K562 (cell line): ENCODE results near the gene TBX3. TPM values are rescaled to one million over a fixed set of nuclear protein-coding genes. Genes with fewer than 3 reads are reported as not detected.

Experiments
- ATAC-seq: fragments of 200-7000 bp; cut with Tn5 transposase; 3 replicates; pipeline ENCODE4 v1.9.1; 2020; ENCODE audit warnings: moderate library complexity
- BruUV-seq: library from RNA; stranded (reverse); fragments of 400-500 nt; replicated peaks from 2 replicates; lab custom pipeline; 2021; lab: Mats Ljungman, UMichigan
- CTCF ChIA-PET: fragments of 300-600 bp; formaldehyde crosslinking; extraction: SDS; loops from one replicate; lab custom pipeline; 2021; ENCODE audit warnings: low intra/inter-chr PET ratio; lab: Yijun Ruan, JAX
- POLR2A ChIA-PET: fragments of 300-600, 350-650 bp; sonication (Branson Sonifier 250); formaldehyde crosslinking; extraction: SDS; loops from one replicate; lab custom pipeline; 2021; ENCODE audit warnings: antibody characterized with exemption, inconsistent platforms; lab: Yijun Ruan, JAX
- DNase-seq, 4 experiments: peaks; one replicate each; pipeline versions ENCODE4 v3.0.0 to v3.0.0-alpha.2; 2011 to 2018; ENCODE audit warnings: low spot score in 3 of 4, mixed read lengths in 3 of 4; ENCODE audit errors: extremely low read depth in 1 of 4
- FAIRE-seq: peaks from 2 replicates; lab custom pipeline; 2011; peaks lifted over from hg19 to GRCh38; lab: Jason Lieb, UNC
- H2AFZ ChIP-seq: 2 replicates; pipeline ENCODE4 v1.6.0; 2011; ENCODE audit warnings: low read depth, low read length, control low read depth, inconsistent platforms
- H3K27ac ChIP-seq: fragments of 200-600 bp; 3 replicates; pipeline ENCODE4 v1.8.0; 2011; ENCODE audit warnings: low read depth, mild to moderate bottlenecking, control low read depth, inconsistent platforms, low read length, moderate library complexity, mixed read lengths; ENCODE audit errors: extremely low read depth
- H3K27me3 ChIP-seq, 2 experiments: fragments of 300-600 bp in 1 of 2; 2 replicates in 1 of 2; 3 replicates in 1 of 2; pipeline versions ENCODE4 v1.6.0 to v1.8.0; 2011; ENCODE audit warnings: inconsistent platforms in 2 of 2, low read length in 2 of 2, mild to moderate bottlenecking in 1 of 2, mixed read lengths in 1 of 2, moderate library complexity in 1 of 2; ENCODE audit not compliant: control insufficient read depth in 2 of 2, insufficient read depth in 2 of 2
- H3K36me3 ChIP-seq: fragments of 300-600 bp; 3 replicates; pipeline ENCODE4 v1.8.0; 2011; ENCODE audit warnings: mild to moderate bottlenecking, low read length, inconsistent platforms; ENCODE audit not compliant: control insufficient read depth, insufficient read depth
- H3K4me1 ChIP-seq, 2 experiments: fragments of 200-600 bp in 1 of 2; replicated peaks in 1 of 2; 2 replicates in 1 of 2; 3 replicates in 1 of 2; pipeline versions ENCODE4 v1.5.1 to v1.8.0; 2011; ENCODE audit warnings: inconsistent platforms in 2 of 2, low read length in 2 of 2, mild to moderate bottlenecking in 1 of 2, mixed read lengths in 1 of 2, moderate library complexity in 1 of 2; ENCODE audit not compliant: control insufficient read depth in 2 of 2, insufficient read depth in 2 of 2
- H3K4me2 ChIP-seq: 2 replicates; pipeline ENCODE4 v1.6.1; 2011; ENCODE audit warnings: low read length, control low read depth, inconsistent platforms, mixed read lengths; ENCODE audit not compliant: insufficient read depth
- H3K4me3 ChIP-seq: fragments of 200-600 bp; sonication (generic), shearing (Covaris generic); 2 replicates; pipeline ENCODE4 v1.5.1; 2016; ENCODE audit warnings: control low read depth, inconsistent platforms
- H3K79me2 ChIP-seq: fragments of 200-600 bp; 3 replicates; pipeline ENCODE4 v1.8.0; 2011; ENCODE audit warnings: low read length, inconsistent platforms; ENCODE audit not compliant: control insufficient read depth, insufficient read depth
- H3K9ac ChIP-seq, 2 experiments: 2 replicates each; pipeline versions ENCODE4 v1.6.0 to v1.6.1; 2011; ENCODE audit warnings: low read depth in 2 of 2, low read length in 2 of 2, control low read depth in 1 of 2, inconsistent platforms in 1 of 2, mild to moderate bottlenecking in 1 of 2, mixed read lengths in 1 of 2; ENCODE audit not compliant: insufficient read depth in 1 of 2
- H3K9me1 ChIP-seq: one replicate; pipeline ENCODE4 v1.6.0; 2011; ENCODE audit warnings: inconsistent platforms, mild to moderate bottlenecking, low read length, moderate library complexity; ENCODE audit not compliant: control insufficient read depth, insufficient read depth
- H3K9me3 ChIP-seq: replicated peaks from 2 replicates; pipeline ENCODE4 v1.5.1; 2011; ENCODE audit warnings: low read depth, low read length, inconsistent platforms; ENCODE audit not compliant: control insufficient read depth, insufficient read depth
- H4K20me1 ChIP-seq: replicated peaks from 2 replicates; pipeline ENCODE4 v1.6.1; 2011; ENCODE audit warnings: low read length, inconsistent platforms, mixed read lengths; ENCODE audit not compliant: control insufficient read depth, insufficient read depth
- ATF7 ChIP-seq: fragments of 450-650 bp; IDR thresholded peaks from 2 replicates; pipeline ENCODE4 v1.7.1; 2014; ENCODE audit warnings: mild to moderate bottlenecking, moderate library complexity
- COPS2 ChIP-seq: fragments of 450-650 bp; conservative IDR thresholded peaks from 2 replicates; pipeline ENCODE4 v1.6.1; 2016; ENCODE audit warnings: mild to moderate bottlenecking, moderate library complexity
- FOXK2 ChIP-seq, 2 experiments: fragments of 450-650 bp; IDR thresholded peaks in 1 of 2; conservative IDR thresholded peaks in 1 of 2; 2 replicates each; pipeline ENCODE4 v1.6.1; 2016; ENCODE audit warnings: low read depth in 2 of 2, mild to moderate bottlenecking in 1 of 2
- FUS ChIP-seq: fragments of 200-400 bp; formaldehyde crosslinking; optimal IDR thresholded peaks from 2 replicates; pipeline ENCODE3; 2017; ENCODE audit warnings: low read depth, low read length
- GTF2A2 ChIP-seq: IDR thresholded peaks from 2 replicates; pipeline ENCODE4 v1.6.1; 2016; ENCODE audit warnings: mild to moderate bottlenecking, missing genetic modification characterization, missing compliant biosample characterization
- KDM2B ChIP-seq: fragments of 250-450 bp; sonication (Bioruptor Pico); IDR thresholded peaks from 2 replicates; pipeline ENCODE4 v1.8.0; 2021; ENCODE audit warnings: mild to moderate bottlenecking, moderate library complexity
- MXI1 ChIP-seq: IDR thresholded peaks from 2 replicates; pipeline ENCODE4 v1.6.1; 2011; ENCODE audit warnings: low read depth, mild to moderate bottlenecking, improper control_type of control experiment, low read length
- SIN3A ChIP-seq, 2 experiments: fragments of 150-350 bp in 1 of 2; IDR thresholded peaks; 2 replicates each; pipeline ENCODE4 v1.6.1; 2011 to 2016; ENCODE audit warnings: borderline replicate concordance in 2 of 2, low read depth in 2 of 2, low read length in 2 of 2, mild to moderate bottlenecking in 2 of 2, moderate library complexity in 2 of 2; ENCODE audit not compliant: control insufficient read depth in 1 of 2
- SMARCC2 ChIP-seq: fragments of 450-650 bp; IDR thresholded peaks from 2 replicates; pipeline ENCODE4 v1.6.1; 2017; ENCODE audit warnings: antibody characterized with exemption, moderate library complexity, mild to moderate bottlenecking, low read depth
- SRF ChIP-seq, 2 experiments: fragments of 250-450, 450-650 bp in 1 of 2; sonication (Bioruptor Pico) in 1 of 2; sonication (generic) in 1 of 2; formaldehyde crosslinking; IDR thresholded peaks; 2 replicates each; pipeline versions ENCODE4 v1.5.0 to v1.5.1; 2020 to 2022; ENCODE audit warnings: mild to moderate bottlenecking in 1 of 2, missing genetic modification reagents in 1 of 2
- ZNF146 ChIP-seq: IDR thresholded peaks from one replicate; pipeline ENCODE4 v1.6.1; 2018; ENCODE audit warnings: missing compliant biosample characterization; ENCODE audit not compliant: unreplicated experiment
- ZNF79 ChIP-seq: fragments of 250-450 bp; sonication (Bioruptor Pico); IDR thresholded peaks from 2 replicates; pipeline ENCODE4 v1.4.0; 2020; ENCODE audit warnings: low read depth, mild to moderate bottlenecking, moderate library complexity
- WGBS: fragments of 100-300 bp; shearing (Covaris generic); methylation state at CpG from one replicate; pipeline ENCODE4 v1.1.6; 2016; ENCODE audit warnings: low coverage, mixed read lengths; ENCODE audit not compliant: insufficient coverage; ENCODE audit errors: missing lambda C conversion rate; 5-methylcytosine and 5-hydroxymethylcytosine counted together
- in situ Hi-C: fragments of 300-500 bp; cut with MboI; formaldehyde crosslinking; loops from 4 replicates; pipeline ENCODE4 v1.15.0; 2018; ENCODE audit warnings: inconsistent platforms, mixed read lengths
- intact Hi-C: fragments of 100-400 bp; cut with micrococcal nuclease; formaldehyde crosslinking; loops from 2 replicates; pipeline ENCODE4 v1.14.2; 2022
- polyA plus RNA-seq, 8 experiments: library from polyadenylated mRNA; depleted of rRNA in 4 of 8; stranded (reverse) in 5 of 8; unstranded in 3 of 8; fragments of >200 nt; fragmentation: Nextera tagmentation in 2 of 8; fragmentation: Illumina TruSeq in 1 of 8; extraction: Ambion mirVana in 2 of 8; extraction: Trizol in 1 of 8; gene quantifications; 2 replicates each; pipeline versions ENCODE4 v1.2.1 to v1.2.3, GENCODE V29; 2011 to 2014; ENCODE audit warnings: inconsistent platforms in 1 of 8, missing spikeins in 1 of 8
- total RNA-seq, 7 experiments: library from RNA; depleted of rRNA in 6 of 7; stranded (reverse); fragments of >200 nt in 6 of 7; fragmentation: Illumina TruSeq in 2 of 7; extraction: Trizol in 2 of 7; gene quantifications; 2 replicates each; pipeline versions ENCODE4 v1.2.1 to v1.2.3, GENCODE V29; 2011 to 2021; ENCODE audit warnings: low replicate concordance in 1 of 7
- TF ChIP-seq, protein P1 (sequence below), 2 experiments: fragments of 200-800 bp in 1 of 2; sonication (Bioruptor generic) in 1 of 2; sonication (generic) in 1 of 2; formaldehyde crosslinking in 1 of 2; IDR thresholded peaks in 1 of 2; conservative IDR thresholded peaks in 1 of 2; 2 replicates each; pipeline versions ENCODE4 v1.5.0 to v1.6.1; 2016 to 2020; ENCODE audit warnings: missing compliant biosample characterization in 1 of 2, missing genetic modification characterization in 1 of 2, missing genetic modification reagents in 1 of 2
- TF ChIP-seq, protein P2 (sequence below): fragments of 250-450 bp; sonication (Bioruptor Pico); IDR thresholded peaks from 2 replicates; pipeline ENCODE4 v1.8.0; 2021; ENCODE audit warnings: mild to moderate bottlenecking, moderate library complexity
- TF ChIP-seq, protein P3 (sequence below): IDR thresholded peaks from 2 replicates; pipeline ENCODE4 v1.6.1; 2014; ENCODE audit warnings: antibody characterized with exemption

Gene TBX3
- total and polyA plus RNA-seq, 9 of the 15 experiments (the other 6 are each of a cell fraction or from before 2014, with no cell fraction given) = 0.03 to 0.60 (median 0.19) TPM

DNA sequence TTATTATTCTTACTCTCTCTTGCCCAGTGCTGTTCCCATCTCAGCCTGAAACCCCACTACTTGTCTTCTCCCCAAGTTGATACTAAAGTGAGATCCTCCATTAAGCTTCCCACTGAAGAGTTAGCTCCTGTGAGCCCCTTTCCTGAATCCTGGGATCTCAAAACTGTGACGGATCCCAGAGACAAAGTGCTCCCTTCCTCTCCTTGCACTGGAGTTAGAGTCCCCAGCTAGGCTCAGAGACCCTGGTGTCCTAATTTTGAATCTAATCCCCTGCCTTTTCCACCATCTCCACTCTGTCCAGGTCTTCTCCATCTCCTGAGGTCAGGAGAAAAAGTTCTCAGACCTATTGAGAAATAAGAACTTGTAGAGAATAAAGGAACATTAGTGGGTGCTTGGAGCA, 17.6 kb upstream of the TBX3 start (continued):
- TF ChIP-seq, protein P1, sequence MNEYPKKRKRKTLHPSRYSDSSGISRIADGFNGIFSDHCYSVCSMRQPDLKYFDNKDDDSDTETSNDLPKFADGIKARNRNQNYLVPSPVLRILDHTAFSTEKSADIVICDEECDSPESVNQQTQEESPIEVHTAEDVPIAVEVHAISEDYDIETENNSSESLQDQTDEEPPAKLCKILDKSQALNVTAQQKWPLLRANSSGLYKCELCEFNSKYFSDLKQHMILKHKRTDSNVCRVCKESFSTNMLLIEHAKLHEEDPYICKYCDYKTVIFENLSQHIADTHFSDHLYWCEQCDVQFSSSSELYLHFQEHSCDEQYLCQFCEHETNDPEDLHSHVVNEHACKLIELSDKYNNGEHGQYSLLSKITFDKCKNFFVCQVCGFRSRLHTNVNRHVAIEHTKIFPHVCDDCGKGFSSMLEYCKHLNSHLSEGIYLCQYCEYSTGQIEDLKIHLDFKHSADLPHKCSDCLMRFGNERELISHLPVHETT (CRISPR knock-in tag; conservative IDR thresholded peaks at IDR 0.05 in 1 of 2, IDR thresholded peaks at IDR 0.05 in 1 of 2) = no peak
- TF ChIP-seq, protein P2, sequence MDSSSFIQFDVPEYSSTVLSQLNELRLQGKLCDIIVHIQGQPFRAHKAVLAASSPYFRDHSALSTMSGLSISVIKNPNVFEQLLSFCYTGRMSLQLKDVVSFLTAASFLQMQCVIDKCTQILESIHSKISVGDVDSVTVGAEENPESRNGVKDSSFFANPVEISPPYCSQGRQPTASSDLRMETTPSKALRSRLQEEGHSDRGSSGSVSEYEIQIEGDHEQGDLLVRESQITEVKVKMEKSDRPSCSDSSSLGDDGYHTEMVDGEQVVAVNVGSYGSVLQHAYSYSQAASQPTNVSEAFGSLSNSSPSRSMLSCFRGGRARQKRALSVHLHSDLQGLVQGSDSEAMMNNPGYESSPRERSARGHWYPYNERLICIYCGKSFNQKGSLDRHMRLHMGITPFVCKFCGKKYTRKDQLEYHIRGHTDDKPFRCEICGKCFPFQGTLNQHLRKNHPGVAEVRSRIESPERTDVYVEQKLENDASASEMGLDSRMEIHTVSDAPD = no peak
- TF ChIP-seq KDM2B (CRISPR knock-in tag) = no peak

DNA sequence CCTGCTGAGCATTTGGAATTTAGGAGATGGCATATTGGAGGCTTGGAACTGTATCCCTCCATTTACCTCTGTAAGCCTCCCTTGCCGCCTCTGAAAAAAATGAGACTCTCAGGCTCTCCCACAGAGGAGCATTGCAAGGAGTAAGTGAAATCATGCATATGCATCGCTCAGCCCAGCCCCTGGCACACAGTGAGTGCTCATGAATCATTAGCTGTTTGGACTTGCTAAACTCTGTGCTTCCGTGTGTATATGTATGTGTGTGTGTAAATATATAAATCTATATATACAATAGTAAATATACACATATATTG, 17.1 kb upstream of the TBX3 start:
- no peak for ATAC-seq
- in situ Hi-C loops (no loop called here), intact Hi-C loops (no loop called here)
- WGBS = 3% methylated on average over 3 of the region's 3 CpGs
- peaks cover 5% of the 10 kb centered on the region; the same call in 1 of the 2 replicates for H4K20me1 ChIP-seq
- H3K27ac ChIP-seq = no peak overlapping the region
- H3K4me1 ChIP-seq = no peaks in the 10 kb centered on the region; a peak in 1 of 5 replicates
- TF ChIP-seq FOXK2 (conservative IDR thresholded peaks at IDR 0.05 in 1 of 2, IDR thresholded peaks at IDR 0.05 in 1 of 2; ENCODE audit: low read depth in 2 of 2) (no peak), ZNF79 (CRISPR knock-in tag) (no peak), MXI1 (no peak), SMARCC2 (no peak), COPS2 (no peak), ZNF146 (CRISPR knock-in tag) (no peak), GTF2A2 (tag) (no peak), FUS (no peak), ATF7 (no peak), SRF (CRISPR knock-in tag; IDR thresholded peaks at IDR 0.05) (no peak), SIN3A (IDR thresholded peaks at IDR 0.05; ENCODE audit: borderline replicate concordance in 2 of 2, control insufficient read depth in 1 of 2, low read depth in 2 of 2, low read length in 2 of 2) (no peak)
- TF ChIP-seq, protein P3, sequence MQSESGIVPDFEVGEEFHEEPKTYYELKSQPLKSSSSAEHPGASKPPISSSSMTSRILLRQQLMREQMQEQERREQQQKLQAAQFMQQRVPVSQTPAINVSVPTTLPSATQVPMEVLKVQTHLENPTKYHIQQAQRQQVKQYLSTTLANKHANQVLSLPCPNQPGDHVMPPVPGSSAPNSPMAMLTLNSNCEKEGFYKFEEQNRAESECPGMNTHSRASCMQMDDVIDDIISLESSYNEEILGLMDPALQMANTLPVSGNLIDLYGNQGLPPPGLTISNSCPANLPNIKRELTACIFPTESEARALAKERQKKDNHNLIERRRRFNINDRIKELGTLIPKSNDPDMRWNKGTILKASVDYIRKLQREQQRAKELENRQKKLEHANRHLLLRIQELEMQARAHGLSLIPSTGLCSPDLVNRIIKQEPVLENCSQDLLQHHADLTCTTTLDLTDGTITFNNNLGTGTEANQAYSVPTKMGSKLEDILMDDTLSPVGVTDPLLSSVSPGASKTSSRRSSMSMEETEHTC = no peak
- H3K36me3 ChIP-seq = no peaks in the 10 kb centered on the region
- no TSS peak for BruUV-seq
- FAIRE-seq = no peak
- H2AFZ ChIP-seq = no peak overlapping the region
- DNase-seq = no peak
- H3K9me3 ChIP-seq = no peaks in the 10 kb centered on the region
- no peak overlapping the region for H3K4me3 ChIP-seq
- CTCF ChIA-PET = no interaction called here
- no peaks in the 10 kb centered on the region for H3K9me1 ChIP-seq
- H3K79me2 ChIP-seq = no peaks in the 10 kb centered on the region
- POLR2A ChIA-PET = no interaction called here
- peaks cover 26 to 53% of the 10 kb centered on the region in 2 experiments; a peak in 3 of 5 replicates for H3K27me3 ChIP-seq
- no peak overlapping the region for H3K9ac ChIP-seq
- no peak overlapping the region for H3K4me2 ChIP-seq
